ENCODE results near the gene HSPB2. TPM values are rescaled to one million over a fixed set of nuclear protein-coding genes. Genes with fewer than 3 reads are reported as not detected.
A peak's percentile ranks its signal among the peaks of the same experiment; 100 is the strongest.

Gene HSPB2
- total and polyA plus RNA-seq, 12 donors, result 18.9 to 136 (median 32.6) TPM

DNA sequence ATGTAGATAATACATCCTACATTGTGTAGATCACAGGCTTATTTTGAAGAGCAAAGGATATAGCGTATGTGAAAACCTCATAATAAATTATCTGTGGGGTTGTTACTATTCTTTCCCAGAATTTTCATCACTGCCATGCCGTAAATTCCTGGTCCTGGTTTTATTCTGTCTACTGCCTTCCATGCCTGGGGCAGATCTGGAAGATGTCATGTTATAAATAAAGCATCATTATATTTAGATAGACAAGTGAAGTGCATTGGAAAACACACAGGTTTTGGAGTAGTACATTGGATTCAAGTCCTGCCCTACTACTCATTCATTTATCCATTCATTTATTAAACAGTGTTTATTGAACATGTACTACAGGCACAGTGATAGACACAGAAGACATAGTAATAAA lies 8.4 kb downstream of the HSPB2 start:
- Histone ChIP-seq H3K27me3 (no peaks in the 10 kb centered on the region), H3K36me3 (no peaks in the 10 kb centered on the region), H3K4me3 (no peak overlapping the region), H3K4me1 (peaks cover 5 to 50% (median 35%) of the 10 kb centered on the region in 9 donors), H3K27ac (peak overlapping the region in 6 of 10 donors; percentile 13 to 92 (median 38)), H3K9me3 (no peaks in the 10 kb centered on the region)
- ATAC-seq, result peak in 1 of 8 donors; percentile 20
- no peak for DNase-seq
- WGBS, 2 donors, result 50 to 71% methylated on average over 2 of the region's 2 CpGs
- intact Hi-C loops (cut with DNase I), result loop anchor here in 4 of 10 donors (5.0 to 10.0 kb wide), 3 partner anchors 44 to 164 kb away; partner anchors contain the start of genes CFAP68 (in 3 of the 4), FDXACB1 (in 3 of the 4), ALG9 (in 2 of the 4) and SDHD (in 1 of the 4)
- TF ChIP-seq, protein P1, sequence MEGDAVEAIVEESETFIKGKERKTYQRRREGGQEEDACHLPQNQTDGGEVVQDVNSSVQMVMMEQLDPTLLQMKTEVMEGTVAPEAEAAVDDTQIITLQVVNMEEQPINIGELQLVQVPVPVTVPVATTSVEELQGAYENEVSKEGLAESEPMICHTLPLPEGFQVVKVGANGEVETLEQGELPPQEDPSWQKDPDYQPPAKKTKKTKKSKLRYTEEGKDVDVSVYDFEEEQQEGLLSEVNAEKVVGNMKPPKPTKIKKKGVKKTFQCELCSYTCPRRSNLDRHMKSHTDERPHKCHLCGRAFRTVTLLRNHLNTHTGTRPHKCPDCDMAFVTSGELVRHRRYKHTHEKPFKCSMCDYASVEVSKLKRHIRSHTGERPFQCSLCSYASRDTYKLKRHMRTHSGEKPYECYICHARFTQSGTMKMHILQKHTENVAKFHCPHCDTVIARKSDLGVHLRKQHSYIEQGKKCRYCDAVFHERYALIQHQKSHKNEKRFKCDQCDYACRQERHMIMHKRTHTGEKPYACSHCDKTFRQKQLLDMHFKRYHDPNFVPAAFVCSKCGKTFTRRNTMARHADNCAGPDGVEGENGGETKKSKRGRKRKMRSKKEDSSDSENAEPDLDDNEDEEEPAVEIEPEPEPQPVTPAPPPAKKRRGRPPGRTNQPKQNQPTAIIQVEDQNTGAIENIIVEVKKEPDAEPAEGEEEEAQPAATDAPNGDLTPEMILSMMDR (IDR thresholded peaks at IDR 0.05), result no peak

DNA sequence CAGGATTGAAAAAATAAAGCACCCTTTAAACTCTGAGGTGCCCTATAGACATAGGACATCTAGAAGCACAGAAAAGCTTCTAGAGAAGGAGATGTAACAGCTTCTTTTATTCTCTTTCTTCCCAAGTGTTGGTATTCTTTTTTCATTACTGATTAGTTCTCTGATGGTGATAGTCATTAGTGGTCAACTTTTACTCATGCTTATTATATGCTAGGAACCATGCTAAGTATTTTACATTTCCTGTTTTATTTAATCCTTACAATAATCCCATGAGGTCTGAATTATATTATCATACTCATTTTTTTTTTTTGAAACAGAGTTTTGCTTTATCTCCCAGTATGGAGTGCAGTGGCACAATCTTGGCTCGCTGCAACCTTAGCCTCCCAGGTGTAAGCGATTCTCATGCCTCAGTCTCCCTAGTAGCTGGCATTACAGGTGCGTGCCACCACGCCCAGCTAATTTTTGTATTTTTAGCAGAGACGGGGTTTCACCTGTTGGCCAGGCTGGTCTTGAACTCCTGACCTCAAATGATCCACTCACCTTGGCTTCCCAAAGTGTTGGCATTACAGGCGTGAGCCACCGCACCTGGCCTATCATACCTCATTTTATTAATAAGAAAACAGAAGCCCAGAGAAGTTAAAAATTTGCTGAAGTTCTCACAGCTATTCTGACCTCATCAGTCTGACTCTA lies 9.2 kb downstream of the HSPB2 start:
- H3K27ac ChIP-seq, result peak overlapping the region in 7 of 10 donors; percentile 85 to 95 (median 94)
- intact Hi-C loops (cut with DNase I), result loop anchor here in 4 of 10 donors (5.0 to 10.0 kb wide), 3 partner anchors 44 to 163 kb away; partner anchors contain the start of genes CFAP68 (in 3 of the 4), FDXACB1 (in 3 of the 4), ALG9 (in 2 of the 4) and SDHD (in 1 of the 4)
- TF ChIP-seq, protein P1 (IDR thresholded peaks at IDR 0.05), result no peak
- no peaks in the 10 kb centered on the region for H3K36me3 ChIP-seq
- DNase-seq (no peak), ATAC-seq (no peak)
- H3K9me3 ChIP-seq, result no peaks in the 10 kb centered on the region
- H3K4me3 ChIP-seq, result no peak overlapping the region
- 88 to 89% methylated on average over 7 of the region's 7 CpGs for WGBS, 2 donors
- H3K27me3 ChIP-seq, result no peaks in the 10 kb centered on the region
- peaks cover 5 to 58% (median 42%) of the 10 kb centered on the region in 9 donors for H3K4me1 ChIP-seq

DNA sequence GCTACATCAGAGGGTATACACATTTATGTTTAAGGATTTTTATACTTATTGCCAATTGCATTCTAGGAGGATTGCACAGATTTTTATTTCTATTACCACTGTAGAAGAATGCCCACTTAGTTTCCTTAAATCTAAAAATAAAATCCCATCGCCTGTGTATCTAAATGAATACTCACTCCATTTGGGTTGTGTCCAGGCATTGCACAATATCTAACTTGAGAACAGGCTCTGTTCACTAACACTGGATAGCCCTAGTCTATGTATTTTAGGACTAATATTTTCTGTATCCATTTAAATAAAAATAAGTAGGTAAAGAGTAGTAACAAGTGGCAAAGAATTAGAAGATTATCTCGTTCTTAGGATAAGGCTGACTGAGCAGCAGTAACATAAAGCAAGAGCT lies 10.3 kb downstream of the HSPB2 start:
- Histone ChIP-seq H3K36me3 (no peaks in the 10 kb centered on the region), H3K27me3 (no peaks in the 10 kb centered on the region), H3K27ac (peak overlapping the region; percentile 70 to 95 (median 91)), H3K4me3 (peak overlapping the region in 5 of 10 donors; percentile 24 to 43 (median 31)), H3K9me3 (no peaks in the 10 kb centered on the region), H3K4me1 (peaks cover 5 to 65% (median 49%) of the 10 kb centered on the region in 9 donors)
- WGBS, 2 donors, result 5 to 11% methylated on average over 2 of the region's 2 CpGs
- TF ChIP-seq, protein P1 (IDR thresholded peaks at IDR 0.05), result no peak
- DNase-seq, result peak in 1 of 2 donors; percentile 84
- intact Hi-C loops (cut with DNase I), result loop anchor here in 4 of 10 donors (5.0 to 10.0 kb wide), 3 partner anchors 46 to 162 kb away; partner anchors contain the start of genes CFAP68 (in 3 of the 4), FDXACB1 (in 3 of the 4), ALG9 (in 2 of the 4) and SDHD (in 1 of the 4)
- peak in 3 of 8 donors; percentile 29 to 40 (median 37) for ATAC-seq

DNA sequence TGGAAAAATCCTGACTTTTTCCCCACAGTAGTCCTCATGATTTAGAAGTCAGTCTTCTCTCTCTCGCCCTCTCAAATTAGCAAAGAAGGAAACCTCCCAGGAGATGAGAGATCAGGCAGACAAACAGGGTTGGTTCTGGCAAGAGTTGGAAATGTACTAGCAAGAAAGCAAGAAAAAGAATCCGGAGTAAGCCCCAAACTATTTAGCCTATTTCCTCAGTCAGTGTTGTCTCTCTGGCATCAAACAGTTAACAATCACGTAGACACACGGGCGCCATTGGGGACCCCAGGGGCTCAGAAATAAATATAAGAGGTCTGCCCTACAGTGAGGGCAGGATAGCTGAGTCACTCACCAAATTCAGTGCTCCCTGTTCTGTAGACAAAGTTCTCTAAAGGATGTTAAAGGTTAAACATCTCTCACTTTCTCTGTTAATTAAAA lies 10.8 kb downstream of the HSPB2 start:
- Histone ChIP-seq H3K4me1 (peaks cover 5 to 64% (median 47%) of the 10 kb centered on the region in 9 donors), H3K27ac (peak overlapping the region; percentile 70 to 95 (median 91)), H3K4me3 (peak overlapping the region in 5 of 10 donors; percentile 24 to 43 (median 31)), H3K36me3 (no peaks in the 10 kb centered on the region), H3K27me3 (no peaks in the 10 kb centered on the region), H3K9me3 (no peaks in the 10 kb centered on the region)
- peak in 1 of 8 donors; percentile 6 for ATAC-seq
- TF ChIP-seq, protein P1 (IDR thresholded peaks at IDR 0.05), result no peak
- intact Hi-C loops (cut with DNase I), result loop anchor here in 4 of 10 donors (5.0 to 10.0 kb wide), 3 partner anchors 46 to 161 kb away; partner anchors contain the start of genes CFAP68 (in 3 of the 4), FDXACB1 (in 3 of the 4), ALG9 (in 2 of the 4) and SDHD (in 1 of the 4)
- no peak for DNase-seq
- WGBS, 2 donors, result 7 to 13% methylated on average over 5 of the region's 5 CpGs

All from heart right ventricle (tissue), 16 donors.